GM20431 (cell line): Measurements from ENCODE around the gene GP9.

ENCODE experiments used
- in situ Hi-C: fragments of 300-500 bp; cut with MseI, MboI; formaldehyde crosslinking; loops from one replicate; pipeline ENCODE4 v1.15.0; 2020; ENCODE audit warnings: low sequenced_read_pairs; ENCODE audit not compliant: unreplicated experiment

Gene GP9

GRCh38 chr3:129026728-129027543 is 33.6 kb upstream of the GP9 start:
- in situ Hi-C loops = no loop called here

GRCh38 chr3:129027544-129027880 is 33.1 kb upstream of the GP9 start:
- in situ Hi-C loops = no loop called here

- in situ Hi-C loops = no loop called here
These were observed 31.7 kb upstream of the GP9 start for GRCh38 chr3:129028866-129029265.

GRCh38 chr3:129030611-129031010 is 30.0 kb upstream of the GP9 start:
- in situ Hi-C loops = no loop called here

GRCh38 chr3:129031476-129032215 is 28.9 kb upstream of the GP9 start:
- in situ Hi-C loops = no loop called here

GRCh38 chr3:129032716-129033115 is 27.9 kb upstream of the GP9 start:
- in situ Hi-C loops = no loop called here

- in situ Hi-C loops = no loop called here
These were observed 27.4 kb upstream of the GP9 start for GRCh38 chr3:129033151-129033550.

- in situ Hi-C loops = no loop called here
These were observed 26.8 kb upstream of the GP9 start for GRCh38 chr3:129033633-129034321.

- in situ Hi-C loops = no loop called here
These were observed 25.9 kb upstream of the GP9 start for GRCh38 chr3:129034642-129035041.

- in situ Hi-C loops = no loop called here
These were observed 25.0 kb upstream of the GP9 start for GRCh38 chr3:129035360-129036221.

GRCh38 chr3:129036222-129037092 is 24.1 kb upstream of the GP9 start:
- in situ Hi-C loops = no loop called here

GRCh38 chr3:129037093-129037419 is 23.5 kb upstream of the GP9 start:
- in situ Hi-C loops = no loop called here

GRCh38 chr3:129038121-129038855 is 22.3 kb upstream of the GP9 start:
- in situ Hi-C loops = no loop called here

- in situ Hi-C loops = no loop called here
These were observed 21.1 kb upstream of the GP9 start for GRCh38 chr3:129039271-129040038.

GRCh38 chr3:129040039-129040336 is 20.6 kb upstream of the GP9 start:
- in situ Hi-C loops = no loop called here

GRCh38 chr3:129040579-129041300 is 19.8 kb upstream of the GP9 start:
- in situ Hi-C loops = no loop called here

GRCh38 chr3:129045675-129046036 is 14.9 kb upstream of the GP9 start:
- in situ Hi-C loops = no loop called here
